Epithelial cell of proximal tubule (primary cell): Measurements from ENCODE around the gene SRGAP1. TPM values are rescaled to one million over a fixed set of nuclear protein-coding genes. Genes with fewer than 3 reads are reported as not detected.

Experiments used
- DNase-seq: peaks from one replicate; pipeline ENCODE4 v3.0.0-alpha.2; 2011; ENCODE audit warnings: low read depth
- H3K4me3 ChIP-seq: 2 replicates; pipeline ENCODE4 v1.5.1; 2011; ENCODE audit warnings: low read depth, mild to moderate bottlenecking, low read length
- total RNA-seq: library from RNA; depleted of rRNA; stranded (reverse); fragments of >200 nt; gene quantifications from 2 replicates; pipeline ENCODE4 v1.2.3, GENCODE V29; 2015
- TF ChIP-seq, protein P1 (sequence below): conservative IDR thresholded peaks from 2 replicates; pipeline ENCODE4 v1.5.1; 2012; ENCODE audit warnings: low read depth, mild to moderate bottlenecking, low read length

The SRGAP1 gene
- total RNA-seq, 1 donor from 2014 or later: 9.4 TPM

DNA sequence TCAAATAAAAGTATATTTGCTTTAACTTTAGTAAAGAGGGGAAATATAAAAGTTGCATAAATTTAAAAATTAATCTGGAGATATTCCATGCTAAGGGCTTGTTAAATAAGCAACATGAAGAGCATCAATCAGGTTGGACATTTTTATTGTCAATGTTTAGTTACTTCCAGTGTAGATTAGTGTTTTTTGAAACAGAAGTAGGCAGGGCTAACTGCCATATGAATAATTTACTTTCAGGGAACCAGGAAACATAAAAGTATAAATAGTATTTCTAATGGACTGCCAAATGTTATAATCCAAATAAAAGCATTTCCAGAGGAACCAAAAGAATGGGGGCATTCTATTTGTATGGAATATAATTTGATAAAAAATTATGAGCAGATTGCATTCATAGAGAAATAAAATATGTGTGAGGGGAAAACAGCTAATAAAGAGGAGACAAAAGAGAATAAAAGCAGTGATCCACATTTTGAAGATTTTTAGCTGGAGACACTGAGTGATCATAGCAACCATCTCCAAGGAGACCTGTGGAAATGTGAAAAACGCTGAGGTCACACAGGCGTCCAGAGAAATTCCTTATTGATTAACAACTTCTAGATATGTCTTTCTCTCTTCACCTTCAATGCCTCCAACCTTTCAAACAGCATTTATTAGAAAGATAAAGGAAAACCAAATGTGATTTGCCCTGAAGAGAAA, 70.8 kb downstream of the SRGAP1 start:
- peak; percentile 51 for DNase-seq
- H3K4me3 ChIP-seq: no peak overlapping the region
- TF ChIP-seq, protein P1, sequence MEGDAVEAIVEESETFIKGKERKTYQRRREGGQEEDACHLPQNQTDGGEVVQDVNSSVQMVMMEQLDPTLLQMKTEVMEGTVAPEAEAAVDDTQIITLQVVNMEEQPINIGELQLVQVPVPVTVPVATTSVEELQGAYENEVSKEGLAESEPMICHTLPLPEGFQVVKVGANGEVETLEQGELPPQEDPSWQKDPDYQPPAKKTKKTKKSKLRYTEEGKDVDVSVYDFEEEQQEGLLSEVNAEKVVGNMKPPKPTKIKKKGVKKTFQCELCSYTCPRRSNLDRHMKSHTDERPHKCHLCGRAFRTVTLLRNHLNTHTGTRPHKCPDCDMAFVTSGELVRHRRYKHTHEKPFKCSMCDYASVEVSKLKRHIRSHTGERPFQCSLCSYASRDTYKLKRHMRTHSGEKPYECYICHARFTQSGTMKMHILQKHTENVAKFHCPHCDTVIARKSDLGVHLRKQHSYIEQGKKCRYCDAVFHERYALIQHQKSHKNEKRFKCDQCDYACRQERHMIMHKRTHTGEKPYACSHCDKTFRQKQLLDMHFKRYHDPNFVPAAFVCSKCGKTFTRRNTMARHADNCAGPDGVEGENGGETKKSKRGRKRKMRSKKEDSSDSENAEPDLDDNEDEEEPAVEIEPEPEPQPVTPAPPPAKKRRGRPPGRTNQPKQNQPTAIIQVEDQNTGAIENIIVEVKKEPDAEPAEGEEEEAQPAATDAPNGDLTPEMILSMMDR: no peak

DNA sequence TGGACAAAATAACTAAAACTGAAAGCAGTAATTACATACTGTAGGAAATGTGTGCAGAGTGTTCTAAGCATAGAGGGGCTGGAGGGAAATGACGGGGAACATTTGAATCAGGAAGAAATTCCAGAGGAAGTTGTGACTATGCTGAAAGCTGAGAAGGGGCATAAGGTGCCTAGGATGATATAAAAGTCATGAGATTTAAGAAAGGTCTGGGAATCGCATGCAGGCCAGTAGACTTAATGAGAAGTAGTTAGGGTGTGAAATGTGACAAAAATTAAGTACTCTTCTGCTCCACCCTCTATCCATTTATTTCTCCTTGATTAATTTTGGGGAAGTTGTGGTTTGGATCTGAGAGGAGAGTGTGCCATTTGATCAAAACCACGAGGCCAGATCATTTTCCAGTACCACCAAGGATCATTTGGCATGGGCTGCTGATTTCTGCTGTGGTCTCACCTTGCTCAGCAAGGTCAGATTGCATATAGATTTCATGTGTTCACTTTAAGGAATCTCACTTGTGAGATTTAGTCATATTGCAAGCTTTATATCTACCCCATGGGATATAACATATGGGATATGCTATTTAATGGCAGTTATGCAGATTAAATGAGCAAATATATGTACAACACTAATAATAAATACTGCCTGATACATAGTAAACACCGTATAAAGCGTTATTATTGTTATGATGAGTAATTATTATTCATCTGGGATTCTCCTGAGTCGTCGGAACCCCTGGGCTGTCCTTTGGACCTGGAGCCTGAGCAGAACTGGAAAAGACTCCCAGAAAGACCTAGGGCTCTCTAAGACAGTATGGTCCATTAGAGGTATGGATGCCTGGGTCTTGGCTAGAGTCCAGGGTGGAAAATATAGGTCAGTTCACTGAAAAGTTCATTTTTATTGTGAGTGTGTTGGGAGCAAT, 72.3 kb downstream of the SRGAP1 start:
- TF ChIP-seq, protein P1: no peak
- H3K4me3 ChIP-seq: no peak overlapping the region
- no peak for DNase-seq

DNA sequence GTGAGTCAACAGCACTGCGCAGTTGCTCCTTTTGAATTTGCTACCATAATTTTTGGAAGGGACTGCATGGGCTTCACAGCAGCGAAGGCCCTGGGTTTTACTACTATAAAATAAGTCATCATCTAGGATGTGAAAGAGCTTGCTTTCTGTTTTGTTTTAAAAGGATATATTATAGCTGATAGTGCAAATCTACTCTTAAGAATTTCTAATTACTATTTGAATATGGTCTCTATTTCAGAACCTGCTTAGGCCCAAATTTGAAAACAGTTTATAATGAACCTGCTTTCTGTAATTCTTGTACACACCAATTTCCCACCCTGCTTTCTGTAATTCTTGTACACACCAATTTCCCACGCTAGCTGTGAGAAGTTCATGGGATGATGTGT, 73.0 kb downstream of the SRGAP1 start:
- H3K4me3 ChIP-seq: no peak overlapping the region
- DNase-seq: no peak
- TF ChIP-seq, protein P1: no peak

GRCh38 chr12:63917864-63918799, 73.6 kb downstream of the SRGAP1 start:
- TF ChIP-seq, protein P1: no peak
- DNase-seq: peak; percentile 99
- peak overlapping the region; percentile 8 for H3K4me3 ChIP-seq

- peak; percentile 39 for DNase-seq
- TF ChIP-seq, protein P1: no peak
- peak overlapping the region; percentile 8 for H3K4me3 ChIP-seq
Measured at GRCh38 chr12:63918800-63919300, 74.3 kb downstream of the SRGAP1 start.

GRCh38 chr12:63919756-63920155, 75.3 kb downstream of the SRGAP1 start:
- DNase-seq: no peak
- no peak overlapping the region for H3K4me3 ChIP-seq

More at GRCh38 chr12:63919756-63920155, 75.3 kb downstream of the SRGAP1 start:
- TF ChIP-seq, protein P1: no peak
